Tibial nerve (tissue), 4 donors: ENCODE measurements around the gene SGSM1.

Experiments
- CTCF ChIP-seq, 5 experiments: fragments of 200-600 bp in 3 of 5; fragments of 450-650 bp in 2 of 5; sonication (generic) in 3 of 5; IDR thresholded peaks; one replicate each; pipeline ENCODE4 v1.5.1; 2016 to 2019; ENCODE audit warnings: antibody characterized with exemption in 5 of 5, mild to moderate bottlenecking in 3 of 5, moderate library complexity in 2 of 5
- EP300 ChIP-seq, 2 donors: sonication (generic); formaldehyde crosslinking; IDR thresholded peaks; one replicate each; pipeline ENCODE4 v1.6.1; 2017; ENCODE audit warnings: antibody characterized with exemption in 2 of 2, mild to moderate bottlenecking in 1 of 2
- POLR2A ChIP-seq, 2 donors: fragments of 450-650 bp; IDR thresholded peaks; one replicate each; pipeline ENCODE4 v1.6.1; 2017; ENCODE audit warnings: antibody characterized with exemption in 2 of 2, mild to moderate bottlenecking in 2 of 2, moderate library complexity in 2 of 2

DNA sequence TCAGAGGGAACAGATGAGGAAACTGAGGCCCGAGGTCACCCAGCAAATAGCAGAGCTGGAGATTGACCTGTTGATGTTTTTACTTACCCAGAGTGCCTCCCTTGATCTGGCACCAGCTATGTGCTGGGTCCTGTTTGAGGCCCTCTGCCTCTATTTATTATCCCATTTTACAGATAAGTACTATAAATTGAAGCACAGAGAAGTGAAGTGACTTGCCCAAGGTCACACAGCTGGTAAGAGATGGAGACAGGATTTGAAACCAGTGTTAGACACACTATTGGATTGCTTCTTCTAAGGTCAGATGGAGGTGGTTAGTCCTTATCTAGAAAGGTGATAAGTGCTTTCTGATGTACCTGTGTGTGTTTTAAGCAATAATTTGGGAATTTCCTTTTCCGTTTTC, 13.5 kb downstream of the SGSM1 start:
- TF ChIP-seq POLR2A (IDR thresholded peaks at IDR 0.05): no peak
- TF ChIP-seq CTCF (IDR thresholded peaks at IDR 0.05): no peak
- TF ChIP-seq EP300 (IDR thresholded peaks at IDR 0.05): no peak
